HepG2 (cell line): Measurements from ENCODE around the gene IPO13. TPM values are rescaled to one million over a fixed set of nuclear protein-coding genes. Genes with fewer than 3 reads are reported as not detected.
A peak's percentile ranks its signal among the peaks of the same experiment; 100 is the strongest.

Experiments used
- CCDC6 ChIP-seq: sonication (generic); formaldehyde crosslinking; IDR thresholded peaks from 2 replicates; pipeline ENCODE4 v1.8.1; 2022; ENCODE audit warnings: mild to moderate bottlenecking, missing genetic modification reagents, moderate library complexity
- DNMT3B ChIP-seq: conservative IDR thresholded peaks from 2 replicates; pipeline ENCODE4 v1.6.1; 2016; ENCODE audit warnings: missing biosample characterization, control low read depth
- ERF ChIP-seq: IDR thresholded peaks from 2 replicates; pipeline ENCODE4 v1.6.1; 2018; ENCODE audit warnings: missing biosample characterization, missing genetic modification reagents
- FLYWCH1 ChIP-seq: sonication (generic); formaldehyde crosslinking; IDR thresholded peaks from 2 replicates; pipeline ENCODE4 v1.8.1; 2023; ENCODE audit warnings: mild to moderate bottlenecking, missing genetic modification reagents
- HINFP ChIP-seq: sonication (generic); formaldehyde crosslinking; IDR thresholded peaks from 2 replicates; pipeline ENCODE4 v1.4.0; 2020; ENCODE audit warnings: low read depth, mild to moderate bottlenecking, missing genetic modification reagents
- MXD4 ChIP-seq: IDR thresholded peaks from 2 replicates; pipeline ENCODE4 v1.6.1; 2016; ENCODE audit warnings: mild to moderate bottlenecking, missing biosample characterization, missing genetic modification reagents
- NFIC ChIP-seq: IDR thresholded peaks from 2 replicates; pipeline ENCODE4 v1.6.1; 2012; ENCODE audit warnings: mild to moderate bottlenecking, low read length, inconsistent platforms
- PHF8 ChIP-seq: sonication (generic); formaldehyde crosslinking; IDR thresholded peaks from 2 replicates; pipeline ENCODE4 v1.5.0; 2020; ENCODE audit warnings: missing genetic modification reagents
- PITX1 ChIP-seq: sonication (generic); formaldehyde crosslinking; IDR thresholded peaks from 2 replicates; pipeline ENCODE4 v1.5.1; 2020; ENCODE audit warnings: mild to moderate bottlenecking, missing genetic modification reagents
- RBAK ChIP-seq: sonication (generic); formaldehyde crosslinking; IDR thresholded peaks from 2 replicates; pipeline ENCODE4 v1.5.1; 2020; ENCODE audit warnings: mild to moderate bottlenecking, missing genetic modification reagents
- ZNF24 ChIP-seq: fragments of 450-650 bp; IDR thresholded peaks from 2 replicates; pipeline ENCODE4 v1.6.1; 2017; ENCODE audit warnings: antibody characterized with exemption, mild to moderate bottlenecking
- ZNF280D ChIP-seq: sonication (generic); formaldehyde crosslinking; IDR thresholded peaks from 2 replicates; pipeline ENCODE4 v1.5.1; 2020; ENCODE audit warnings: mild to moderate bottlenecking, missing genetic modification reagents
- ZNF431 ChIP-seq: sonication (generic); formaldehyde crosslinking; IDR thresholded peaks from 2 replicates; pipeline ENCODE4 v1.9.0; 2022; ENCODE audit warnings: missing genetic modification reagents, low read depth, mild to moderate bottlenecking, borderline replicate concordance
- ZNF460 ChIP-seq: sonication (generic); formaldehyde crosslinking; IDR thresholded peaks from 2 replicates; pipeline ENCODE4 v1.5.1; 2020; ENCODE audit warnings: missing genetic modification reagents, mild to moderate bottlenecking, borderline replicate concordance
- ZNF547 ChIP-seq: sonication (generic); formaldehyde crosslinking; IDR thresholded peaks from 2 replicates; pipeline ENCODE4 v1.5.1; 2020; ENCODE audit warnings: mild to moderate bottlenecking, missing genetic modification reagents
- ZNF556 ChIP-seq: sonication (generic); formaldehyde crosslinking; IDR thresholded peaks from 2 replicates; pipeline ENCODE4 v1.4.0; 2020; ENCODE audit warnings: mild to moderate bottlenecking, missing genetic modification reagents, borderline replicate concordance
- ZNF598 ChIP-seq: sonication (generic); formaldehyde crosslinking; IDR thresholded peaks from 2 replicates; pipeline ENCODE4 v1.5.1; 2020; ENCODE audit warnings: mild to moderate bottlenecking, missing genetic modification reagents, borderline replicate concordance
- ZNF607 ChIP-seq: sonication (generic); formaldehyde crosslinking; IDR thresholded peaks from 2 replicates; pipeline ENCODE4 v1.5.1; 2020; ENCODE audit warnings: missing genetic modification reagents, mild to moderate bottlenecking, borderline replicate concordance
- ZNF788 ChIP-seq: sonication (generic); formaldehyde crosslinking; IDR thresholded peaks from 2 replicates; pipeline ENCODE4 v1.5.0; 2020; ENCODE audit warnings: mild to moderate bottlenecking, missing genetic modification reagents, borderline replicate concordance
- ZNF790 ChIP-seq: sonication (generic); formaldehyde crosslinking; IDR thresholded peaks from 2 replicates; pipeline ENCODE4 v1.8.0; 2022; ENCODE audit warnings: missing genetic modification reagents, mild to moderate bottlenecking, borderline replicate concordance
- polyA plus RNA-seq, 8 experiments: library from polyadenylated mRNA; depleted of rRNA in 3 of 8; stranded (reverse) in 7 of 8; unstranded in 1 of 8; fragments of >200 nt; fragmentation: Illumina TruSeq in 4 of 8; extraction: Trizol in 4 of 8; gene quantifications; 2 replicates each; pipeline versions ENCODE4 v1.2.1 to v1.2.3, GENCODE V29; 2011 to 2016; ENCODE audit warnings: low read depth in 4 of 8, missing spikeins in 1 of 8, mixed read lengths in 1 of 8; ENCODE audit not compliant: insufficient read depth in 1 of 8
- total RNA-seq, 5 experiments: library from RNA; depleted of rRNA; stranded (reverse); fragments of >200 nt; fragmentation: Illumina TruSeq; extraction: Trizol; gene quantifications; 2 replicates each; pipeline ENCODE4 v1.2.3, GENCODE V29; 2016; ENCODE audit warnings: low read depth in 1 of 5
- TF ChIP-seq, protein P1 (sequence below): sonication (generic); formaldehyde crosslinking; IDR thresholded peaks from 2 replicates; pipeline ENCODE4 v1.4.0; 2020; ENCODE audit warnings: missing genetic modification reagents, borderline replicate concordance

The IPO13 gene
- total and polyA plus RNA-seq, 2 of the 13 experiments (the other 11 are each of a cell fraction or from before 2014, with no cell fraction given): 12.9 to 15.6 TPM

- TF ChIP-seq ZNF460 (CRISPR knock-in tag): no peak; the same call in 1 of the 2 replicates
- TF ChIP-seq ZNF607 (CRISPR knock-in tag): peak; percentile 89
- TF ChIP-seq, protein P1, sequence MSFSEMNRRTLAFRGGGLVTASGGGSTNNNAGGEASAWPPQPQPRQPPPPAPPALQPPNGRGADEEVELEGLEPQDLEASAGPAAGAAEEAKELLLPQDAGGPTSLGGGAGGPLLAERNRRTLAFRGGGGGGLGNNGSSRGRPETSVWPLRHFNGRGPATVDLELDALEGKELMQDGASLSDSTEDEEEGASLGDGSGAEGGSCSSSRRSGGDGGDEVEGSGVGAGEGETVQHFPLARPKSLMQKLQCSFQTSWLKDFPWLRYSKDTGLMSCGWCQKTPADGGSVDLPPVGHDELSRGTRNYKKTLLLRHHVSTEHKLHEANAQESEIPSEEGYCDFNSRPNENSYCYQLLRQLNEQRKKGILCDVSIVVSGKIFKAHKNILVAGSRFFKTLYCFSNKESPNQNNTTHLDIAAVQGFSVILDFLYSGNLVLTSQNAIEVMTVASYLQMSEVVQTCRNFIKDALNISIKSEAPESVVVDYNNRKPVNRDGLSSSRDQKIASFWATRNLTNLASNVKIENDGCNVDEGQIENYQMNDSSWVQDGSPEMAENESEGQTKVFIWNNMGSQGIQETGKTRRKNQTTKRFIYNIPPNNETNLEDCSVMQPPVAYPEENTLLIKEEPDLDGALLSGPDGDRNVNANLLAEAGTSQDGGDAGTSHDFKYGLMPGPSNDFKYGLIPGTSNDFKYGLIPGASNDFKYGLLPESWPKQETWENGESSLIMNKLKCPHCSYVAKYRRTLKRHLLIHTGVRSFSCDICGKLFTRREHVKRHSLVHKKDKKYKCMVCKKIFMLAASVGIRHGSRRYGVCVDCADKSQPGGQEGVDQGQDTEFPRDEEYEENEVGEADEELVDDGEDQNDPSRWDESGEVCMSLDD (CRISPR knock-in tag): no peak
- no peak for TF ChIP-seq NFIC
- TF ChIP-seq ZNF790 (CRISPR knock-in tag): no peak; the same call in 1 of the 2 replicates
- TF ChIP-seq ZNF280D (CRISPR knock-in tag): no peak
- peak; percentile 69 for TF ChIP-seq MXD4 (CRISPR knock-in tag)
- peak; percentile 38; the same call in 1 of the 2 replicates for TF ChIP-seq PITX1 (CRISPR knock-in tag)
- TF ChIP-seq ZNF431 (CRISPR knock-in tag): no peak
- TF ChIP-seq HINFP (CRISPR knock-in tag): no peak
- TF ChIP-seq ZNF556 (CRISPR knock-in tag): peak; percentile 67; the same call in 1 of the 2 replicates
- TF ChIP-seq DNMT3B (CRISPR knock-in tag): no peak
- TF ChIP-seq FLYWCH1: no peak
- peak; percentile 30; the same call in 1 of the 2 replicates for TF ChIP-seq ERF (CRISPR knock-in tag)
- TF ChIP-seq PHF8 (CRISPR knock-in tag): peak; percentile 71
- no peak for TF ChIP-seq ZNF24
- TF ChIP-seq CCDC6 (CRISPR knock-in tag): no peak
- TF ChIP-seq RBAK: no peak
- peak; percentile 75; the same call in 1 of the 2 replicates for TF ChIP-seq ZNF547
- peak; percentile 28; the same call in 1 of the 2 replicates for TF ChIP-seq ZNF598 (CRISPR knock-in tag)
- TF ChIP-seq ZNF788: peak; percentile 68; the same call in 1 of the 2 replicates
Measured at GRCh38 chr1:43991476-43992231, 44.9 kb downstream of the IPO13 start, which contains the start of gene CCDC24 (continued).
